Measurements from ENCODE around the gene CLDN22. TPM values are rescaled to one million over a fixed set of nuclear protein-coding genes. Genes with fewer than 3 reads are reported as not detected.
"Not testable (repeated sequence)": the region's sequence is repeated elsewhere in the genome, so short reads cannot be mapped to it uniquely, and the experiment has no call there.

The CLDN22 gene
- total RNA-seq, 1 donor from 2014 or later, result not detected

DNA sequence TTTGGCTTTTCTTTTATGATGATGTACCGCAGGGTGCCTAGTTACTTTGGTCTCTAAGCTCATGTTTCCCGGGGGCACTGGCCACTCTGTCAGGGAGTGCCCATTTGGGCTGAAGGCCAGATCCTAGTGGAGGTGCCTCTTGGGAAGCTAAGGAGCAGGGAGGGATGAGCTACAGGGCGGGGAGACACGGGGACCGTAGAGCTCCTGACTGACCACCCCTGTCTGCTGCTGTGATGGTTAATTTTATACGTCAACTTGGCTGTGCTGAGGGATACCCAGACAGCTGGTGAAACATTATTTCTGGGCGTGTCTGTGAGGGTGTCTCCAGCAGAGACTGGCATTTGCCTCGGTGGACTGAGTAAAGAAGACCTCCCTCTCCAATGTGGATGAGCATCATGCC, 27.1 kb upstream of the CLDN22 start:
- no peak for DNase-seq

DNA sequence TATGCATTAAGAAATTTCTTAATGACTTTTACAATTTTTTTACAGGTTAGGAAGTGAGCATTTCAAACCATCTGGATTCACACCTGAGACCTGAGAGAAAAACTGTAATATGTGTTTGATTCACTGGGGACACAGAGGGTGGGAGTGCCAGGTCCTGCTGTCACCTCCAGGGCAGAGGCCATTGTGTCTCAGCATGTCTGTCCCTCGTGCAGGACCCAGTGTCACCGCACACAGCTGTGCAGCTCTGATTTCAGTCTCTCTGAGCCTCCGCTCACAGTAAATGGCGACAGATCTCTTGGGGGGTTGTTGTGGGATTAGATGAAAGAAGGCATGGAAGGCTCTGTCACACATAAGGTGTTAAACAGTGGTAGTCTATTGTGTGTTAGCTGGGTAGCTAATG, 25.2 kb upstream of the CLDN22 start:
- no peak for DNase-seq

DNA sequence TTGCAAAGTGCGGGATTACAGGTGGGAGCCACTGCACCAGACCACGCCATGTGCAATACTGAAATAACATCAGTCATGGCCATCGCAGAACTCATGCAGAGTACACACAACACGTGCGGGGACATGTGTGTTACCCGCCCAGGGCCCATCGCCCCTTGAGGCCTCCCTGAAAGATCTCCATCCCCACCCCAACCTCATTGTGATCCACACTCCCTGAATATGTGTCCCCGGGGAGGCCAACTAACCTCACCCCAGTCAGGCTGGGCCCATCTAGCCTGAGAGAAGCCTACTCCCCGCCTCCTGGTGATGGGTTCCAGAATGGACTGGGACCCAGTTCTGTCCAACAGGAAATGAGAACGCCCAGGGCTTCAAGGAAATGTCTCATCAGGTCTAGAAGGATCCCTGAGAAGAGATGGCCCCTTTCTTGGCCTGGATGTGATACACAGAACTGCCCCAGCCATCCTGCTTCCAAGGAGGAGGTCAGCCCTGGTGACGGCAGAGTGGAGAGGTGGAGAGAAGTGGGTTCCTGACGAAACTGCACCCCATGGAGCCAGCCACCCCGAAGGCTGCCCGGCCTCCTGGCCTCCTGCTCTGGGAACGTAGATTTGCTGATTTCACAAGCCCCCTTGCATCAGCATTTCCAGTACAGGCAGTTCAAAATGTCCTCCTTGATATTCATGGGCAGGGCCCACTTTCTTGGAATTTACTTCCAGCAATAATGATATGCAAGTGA, 24.6 kb upstream of the CLDN22 start:
- DNase-seq, result no peak

DNA sequence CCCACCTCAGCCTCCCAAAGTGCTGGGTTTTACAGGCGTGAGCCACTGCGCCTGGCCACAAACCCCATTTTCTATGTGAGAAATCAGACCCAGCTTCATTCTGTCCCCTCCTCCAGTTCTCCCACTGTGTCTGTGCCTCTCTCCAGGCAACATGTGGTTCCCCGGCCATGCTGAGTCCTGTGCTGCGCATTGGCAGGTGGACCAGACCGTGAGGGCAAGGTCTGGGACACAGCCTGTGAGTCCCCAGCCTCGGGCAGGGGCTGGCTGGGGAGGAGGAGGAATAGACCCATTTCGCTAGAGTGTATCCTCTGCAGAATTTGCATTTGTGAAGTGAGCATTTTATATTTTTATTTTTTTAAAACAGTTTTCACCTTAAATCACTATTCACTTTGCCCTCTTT, 23.7 kb upstream of the CLDN22 start:
- no peak for DNase-seq

DNA sequence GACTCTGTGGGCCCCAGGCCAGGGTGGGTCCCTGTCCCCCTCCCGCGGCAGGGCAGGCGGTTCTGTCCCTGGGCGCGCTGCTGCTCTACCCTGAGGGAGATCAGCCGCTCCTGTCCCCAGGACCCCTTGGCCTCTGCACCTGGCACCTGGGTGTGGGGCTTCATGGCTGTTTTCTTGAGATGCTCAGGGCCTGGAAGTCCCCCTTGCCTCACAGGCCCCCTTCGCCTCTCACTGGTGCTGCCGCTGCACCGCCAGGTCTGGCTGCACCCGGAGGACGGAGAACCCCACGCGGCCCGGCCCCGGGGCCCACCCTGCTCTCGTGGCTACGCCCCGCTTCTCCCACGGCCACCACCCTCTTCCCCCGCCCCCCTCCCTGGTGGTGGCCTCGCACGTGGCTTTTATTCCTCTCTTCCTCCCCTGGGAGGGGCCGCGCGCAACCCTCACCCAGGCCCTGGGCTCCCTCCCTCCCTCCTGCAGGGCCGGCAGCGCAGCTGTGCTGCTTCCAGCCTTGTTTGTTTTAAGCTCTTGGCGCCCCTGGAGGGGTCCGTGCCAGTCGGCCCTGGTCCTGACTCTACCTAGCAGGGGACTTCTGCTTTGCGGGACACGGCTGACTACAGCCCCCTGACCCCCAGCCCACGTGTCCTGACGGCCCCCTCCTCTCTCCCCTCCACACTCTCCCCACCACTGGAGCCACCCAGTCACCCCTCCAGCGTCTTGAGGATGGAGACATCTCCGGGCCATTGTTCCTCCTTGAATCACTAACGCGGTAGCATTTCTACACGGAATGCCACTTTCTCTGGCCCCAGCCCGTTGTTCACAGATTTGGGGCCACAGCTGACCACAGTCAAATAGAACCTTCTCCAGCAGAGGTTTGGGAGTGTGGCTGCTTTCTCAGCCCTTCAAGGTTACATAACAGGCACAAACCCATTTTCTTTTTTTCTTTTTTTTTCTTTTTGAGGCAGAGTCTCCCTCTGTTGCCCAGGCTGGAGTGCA, 22.8 kb upstream of the CLDN22 start:
- DNase-seq, result no peak

DNA sequence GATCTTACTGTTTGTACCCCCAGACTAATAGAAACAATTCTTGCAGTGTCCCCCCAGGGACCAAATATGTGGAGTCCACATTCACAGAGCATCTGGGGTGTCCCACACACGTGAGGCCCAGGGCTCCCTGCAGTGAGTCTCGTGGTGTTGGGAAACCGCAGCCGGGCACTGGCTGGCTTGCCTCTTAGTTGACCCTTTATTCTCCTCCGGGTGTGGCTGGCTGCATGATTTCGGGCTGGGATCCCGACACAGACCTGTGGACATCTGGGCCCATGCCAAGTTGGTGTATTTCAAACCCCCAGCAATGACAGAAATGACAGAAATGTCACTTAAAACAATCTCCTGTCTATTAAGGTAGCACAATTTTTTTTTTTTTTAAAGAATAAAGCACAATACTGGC, 17.8 kb upstream of the CLDN22 start:
- no peak for DNase-seq

DNA sequence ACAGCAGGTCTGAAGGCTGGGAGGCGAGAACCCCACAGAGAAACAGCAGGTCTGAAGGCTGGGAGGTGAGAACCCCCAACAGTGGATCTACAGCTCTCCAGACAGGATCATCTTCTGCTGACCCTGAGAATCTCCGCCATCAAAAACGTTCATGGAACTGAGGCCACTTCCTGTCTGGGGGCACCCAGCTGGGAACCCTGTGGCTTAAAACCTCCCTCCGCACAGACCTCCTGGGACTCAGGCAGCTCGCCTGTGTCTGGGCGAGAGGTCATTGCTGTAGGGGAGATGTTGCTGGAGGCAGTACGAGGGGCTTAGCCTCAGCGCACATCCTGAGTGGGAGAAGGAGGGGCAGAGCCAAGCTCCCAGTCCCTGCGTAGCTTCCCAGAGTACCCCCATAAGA, 17.3 kb upstream of the CLDN22 start:
- no peak for DNase-seq

DNA sequence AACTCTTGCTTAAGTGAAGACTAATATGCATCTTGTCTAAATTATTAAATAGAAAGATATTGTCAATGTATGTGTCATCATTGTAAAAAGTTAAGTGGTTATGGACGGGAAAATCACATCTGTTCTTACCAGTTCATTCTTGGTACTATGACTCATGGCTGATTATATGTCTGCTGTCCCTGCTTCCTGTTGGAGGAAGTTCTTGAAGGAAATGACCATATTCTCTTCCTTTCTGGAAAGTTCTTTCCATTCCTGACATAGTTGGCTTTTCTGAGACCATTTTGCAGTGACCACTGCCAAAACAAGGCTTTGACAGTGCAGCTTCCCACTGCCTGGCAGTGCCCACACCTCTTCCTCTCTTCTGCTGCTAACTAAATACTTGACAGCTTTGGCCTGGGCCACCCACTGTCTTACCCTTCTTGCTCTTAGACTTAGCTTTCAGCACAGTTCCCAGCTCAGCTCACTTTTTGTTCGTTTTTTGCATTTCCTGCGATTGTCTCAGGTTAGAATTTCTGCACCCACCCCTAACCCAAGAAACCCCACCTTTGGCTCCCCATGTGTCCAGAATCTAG, 15.4 kb upstream of the CLDN22 start:
- DNase-seq, result no peak

DNA sequence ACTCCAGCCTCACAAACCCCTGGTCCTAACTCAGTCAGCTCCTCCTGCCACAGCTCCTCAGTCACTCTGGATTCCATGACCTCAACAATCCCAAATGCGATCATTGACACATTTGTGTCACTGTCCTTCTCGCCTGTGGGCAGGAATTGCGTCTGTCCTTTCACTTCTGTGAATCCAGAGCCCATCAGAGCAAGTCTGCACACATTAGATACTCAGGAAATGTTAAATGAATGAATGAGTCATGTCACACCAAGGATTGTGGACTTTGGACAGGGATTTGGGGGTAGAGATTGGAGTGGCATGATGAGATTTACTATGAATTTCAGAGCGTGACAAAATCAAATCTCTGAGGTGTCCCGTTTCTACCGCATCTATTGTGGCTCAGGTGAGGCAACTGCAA, 13.9 kb upstream of the CLDN22 start:
- no peak for DNase-seq

DNA sequence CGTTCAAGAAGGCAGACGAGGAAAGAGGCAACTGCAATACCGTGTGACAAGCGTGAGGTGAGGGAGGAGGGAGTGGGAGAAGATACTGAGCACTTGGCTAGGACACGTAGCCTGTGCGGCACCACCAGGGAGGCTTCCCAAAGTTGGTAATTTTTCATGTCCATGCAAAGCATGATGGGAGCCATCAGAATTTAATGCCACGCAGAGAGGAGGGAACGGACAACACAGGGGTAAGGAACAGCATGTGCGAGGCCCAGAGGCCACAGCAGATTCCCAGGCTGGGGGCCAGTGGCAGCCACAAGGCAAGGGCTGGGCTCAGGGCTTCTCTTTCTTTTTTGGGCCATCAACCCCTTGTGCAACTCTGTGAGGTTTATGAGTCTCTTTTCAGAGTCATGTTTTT, 13.1 kb upstream of the CLDN22 start:
- DNase-seq, result no peak

DNA sequence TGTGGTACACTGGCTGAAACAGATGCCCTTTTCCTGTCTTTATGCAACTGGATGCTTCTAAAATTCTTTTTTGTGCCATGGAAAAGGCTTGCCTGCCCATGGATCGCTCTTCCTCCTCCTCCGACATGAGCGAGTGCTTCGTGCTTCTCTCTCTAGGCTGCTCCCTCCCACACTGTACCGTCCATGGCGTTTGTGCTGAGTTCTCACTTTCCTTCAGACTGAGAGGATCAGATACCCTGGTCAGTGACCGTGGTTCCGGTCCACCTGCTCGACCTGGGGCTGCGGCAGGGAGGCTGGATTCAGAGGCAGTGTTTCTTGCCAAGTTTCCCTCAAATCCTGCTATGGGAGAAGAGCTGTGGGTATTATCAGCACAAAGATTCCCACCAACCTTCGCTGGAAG, 12.4 kb upstream of the CLDN22 start:
- DNase-seq, result no peak

DNA sequence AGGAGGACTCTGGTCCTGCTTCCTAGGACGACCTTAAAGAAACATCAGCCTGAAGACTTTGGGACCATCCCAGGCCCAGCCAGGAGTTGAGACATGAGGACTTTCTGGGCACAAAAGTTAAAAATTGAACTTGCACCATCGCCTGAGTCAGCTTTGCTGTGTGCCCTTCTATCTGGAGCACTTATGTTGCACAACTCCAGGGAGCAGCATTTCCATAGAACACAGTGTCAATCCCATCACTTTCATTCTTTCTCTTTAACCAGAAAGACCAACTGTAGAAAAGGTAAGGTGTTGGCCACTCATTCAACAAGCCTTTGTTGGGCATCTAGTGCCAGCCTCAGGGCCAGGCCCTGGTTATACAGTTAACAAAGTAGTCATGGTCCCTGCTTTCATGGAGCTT, 10.8 kb upstream of the CLDN22 start:
- no peak for DNase-seq

DNA sequence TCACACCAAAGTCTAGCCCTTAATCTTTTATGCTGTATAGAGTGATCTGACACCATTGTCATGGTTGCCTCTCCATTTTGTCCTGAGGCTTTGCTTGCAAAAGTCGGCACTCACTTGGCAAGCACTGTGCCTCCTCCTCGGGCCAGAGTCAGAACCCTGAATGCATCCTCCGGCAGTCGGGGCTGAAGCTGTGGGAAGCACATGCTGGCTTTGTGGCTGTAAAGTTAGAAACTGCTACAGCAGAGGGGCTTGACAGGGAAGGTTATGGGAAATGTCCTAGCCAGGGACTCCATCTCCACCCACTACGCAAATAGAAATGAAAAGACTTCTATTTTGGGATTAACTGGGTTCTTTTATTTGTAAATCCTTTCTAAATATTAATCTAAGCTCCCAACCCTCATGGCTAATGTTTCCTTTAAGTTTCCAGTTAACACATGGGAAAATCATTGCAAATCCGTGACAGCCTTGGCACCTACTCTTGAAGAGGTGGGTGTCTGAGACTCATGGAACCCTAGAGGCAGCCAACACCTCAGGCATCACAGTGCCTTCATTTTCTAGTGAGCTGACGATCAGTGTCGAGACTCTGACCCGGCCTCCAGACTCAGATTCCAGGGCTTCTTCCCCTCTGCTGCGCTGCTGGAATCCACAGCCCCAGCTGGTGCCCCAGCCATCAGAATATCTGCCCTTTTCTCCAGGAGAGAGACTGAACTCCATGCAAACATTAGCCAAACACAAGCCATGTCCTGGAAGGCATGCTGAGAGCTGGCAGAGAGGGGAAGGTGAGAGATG, 10.1 kb upstream of the CLDN22 start:
- no peak for DNase-seq

DNA sequence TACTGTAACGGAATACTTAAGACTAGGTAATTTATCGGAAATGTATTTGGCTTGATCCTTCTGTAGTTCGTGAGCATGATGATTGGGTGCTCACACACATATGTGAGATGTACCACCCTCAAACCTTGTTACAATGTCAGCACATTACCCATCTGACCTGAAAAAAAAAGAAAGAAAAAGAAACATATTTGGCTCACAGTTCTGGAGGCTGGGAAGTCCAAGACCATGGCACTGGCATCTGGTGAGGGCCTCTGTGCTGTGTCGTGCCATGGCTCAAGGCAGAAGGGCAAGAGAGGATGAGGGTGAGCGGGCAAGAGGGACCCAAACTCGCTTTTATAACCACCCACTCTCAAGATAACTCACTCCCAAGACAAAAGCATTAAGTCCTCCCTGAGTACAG, 9.2 kb upstream of the CLDN22 start:
- no peak for DNase-seq

DNA sequence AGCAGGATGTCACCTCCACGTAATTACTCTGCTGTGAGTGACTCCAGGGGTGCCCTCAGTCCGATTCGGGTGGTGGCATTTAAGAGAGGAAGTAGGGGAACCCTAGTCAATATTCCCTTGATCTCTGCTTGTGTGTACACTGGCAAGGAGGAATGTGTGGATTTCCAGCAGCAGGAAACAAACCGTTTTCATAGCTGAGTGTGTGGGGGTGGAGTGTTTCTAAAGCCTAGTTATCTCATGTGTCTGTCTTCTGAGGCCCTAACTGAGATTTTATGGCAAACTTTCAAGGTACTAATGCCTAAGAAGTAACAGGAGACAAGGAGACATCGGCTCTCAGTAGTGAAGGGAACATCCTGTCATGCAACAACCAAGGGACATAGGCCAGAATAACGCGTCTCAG, 8.8 kb upstream of the CLDN22 start:
- DNase-seq, result no peak

DNA sequence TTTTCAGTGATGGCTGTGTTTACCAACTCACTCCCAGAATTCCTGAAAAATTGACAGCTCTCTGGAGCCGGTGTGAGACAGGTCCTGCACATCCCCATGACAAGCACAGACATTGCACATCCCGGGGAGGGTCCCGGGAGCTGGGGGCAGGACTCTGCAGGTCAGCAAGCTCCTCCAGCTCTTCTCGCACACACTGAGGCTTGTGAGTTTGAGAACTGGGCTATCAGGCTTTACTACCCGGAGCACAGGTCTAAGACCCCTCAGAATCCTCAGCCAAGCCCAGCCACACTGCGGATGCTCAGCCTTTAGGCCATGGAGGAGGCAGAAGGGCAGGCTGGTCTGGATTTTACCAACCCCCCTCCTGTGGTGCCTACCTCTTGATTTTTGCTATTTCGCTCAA, 7.8 kb upstream of the CLDN22 start:
- DNase-seq, result no peak

DNA sequence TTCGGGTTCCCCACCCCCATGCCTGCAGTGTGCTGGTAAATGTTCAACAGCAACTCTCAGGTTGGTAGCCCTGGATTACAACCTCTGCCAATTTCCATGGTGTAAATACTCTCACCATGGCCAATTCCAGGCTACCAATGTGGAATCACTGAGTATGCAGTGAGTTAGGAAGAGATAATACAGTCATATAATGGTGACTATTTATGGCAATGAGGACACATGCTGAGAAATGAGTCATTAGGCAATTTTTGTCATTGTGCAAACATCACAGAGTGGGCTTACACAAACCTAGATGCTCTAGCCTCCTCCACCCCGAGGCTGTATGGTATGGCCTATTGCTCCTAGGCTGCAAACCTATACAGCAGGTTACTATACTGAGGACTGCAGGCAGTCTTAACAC, 6.8 kb upstream of the CLDN22 start:
- DNase-seq, result no peak

DNA sequence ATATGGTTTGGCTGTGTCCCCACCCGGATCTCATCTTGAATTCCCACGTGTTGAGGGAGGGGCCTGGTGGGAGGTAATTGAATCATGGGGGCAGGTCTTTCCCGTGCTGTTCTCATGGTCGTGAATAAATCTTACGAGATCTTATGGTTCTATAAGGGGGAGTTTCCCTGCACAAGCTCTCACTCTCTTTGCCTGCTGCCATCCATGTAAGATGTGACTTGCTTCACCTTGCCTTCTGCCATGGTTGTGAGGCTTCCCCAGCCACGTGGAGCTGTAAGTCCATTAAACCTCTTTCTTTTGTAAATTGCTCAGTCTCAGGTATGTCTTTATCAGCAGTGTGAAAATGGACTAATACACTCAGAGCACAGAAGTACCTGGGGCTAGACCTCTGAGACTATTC, 6.3 kb upstream of the CLDN22 start:
- not testable (repeated sequence) for DNase-seq

DNA sequence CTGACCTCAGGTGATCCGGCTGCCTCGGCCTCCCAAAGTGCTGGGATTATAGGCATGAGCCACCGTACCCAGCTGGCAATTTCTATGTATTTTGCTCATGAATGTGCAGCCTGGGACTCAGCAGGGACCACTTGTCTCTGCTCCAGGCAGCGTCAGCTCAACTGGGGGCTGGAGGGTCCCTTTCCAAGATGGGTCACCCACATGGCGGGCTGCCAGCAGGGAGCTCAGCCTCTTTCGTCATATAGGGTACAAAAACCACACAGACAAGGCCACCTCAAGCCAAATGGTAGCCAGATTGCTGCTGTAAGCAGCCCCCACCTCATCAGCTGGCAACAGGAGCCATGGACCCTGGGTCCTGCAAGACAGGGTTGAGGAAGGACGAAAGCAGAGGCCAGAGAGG, 4.5 kb upstream of the CLDN22 start:
- no peak for DNase-seq

DNA sequence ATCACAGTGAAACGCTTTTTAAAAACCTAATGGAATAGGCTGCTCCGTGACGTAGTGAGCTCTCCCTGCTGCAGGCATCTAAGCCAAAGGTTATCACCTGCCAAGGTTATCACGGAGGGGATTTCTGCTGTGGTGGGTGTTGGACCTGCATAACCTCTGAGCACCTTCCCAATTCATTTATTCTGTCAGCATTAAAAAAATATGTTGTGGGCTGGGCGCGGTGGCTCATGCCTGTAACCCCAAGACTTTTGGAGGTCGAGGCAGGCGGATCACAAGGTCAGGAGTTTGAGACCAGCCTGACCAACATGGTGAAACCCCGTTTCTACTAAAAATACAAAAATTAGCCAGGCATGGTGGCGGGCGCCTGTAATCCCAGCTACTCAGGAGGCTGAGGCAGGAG, 4.0 kb upstream of the CLDN22 start:
- not testable (repeated sequence) for DNase-seq

DNA sequence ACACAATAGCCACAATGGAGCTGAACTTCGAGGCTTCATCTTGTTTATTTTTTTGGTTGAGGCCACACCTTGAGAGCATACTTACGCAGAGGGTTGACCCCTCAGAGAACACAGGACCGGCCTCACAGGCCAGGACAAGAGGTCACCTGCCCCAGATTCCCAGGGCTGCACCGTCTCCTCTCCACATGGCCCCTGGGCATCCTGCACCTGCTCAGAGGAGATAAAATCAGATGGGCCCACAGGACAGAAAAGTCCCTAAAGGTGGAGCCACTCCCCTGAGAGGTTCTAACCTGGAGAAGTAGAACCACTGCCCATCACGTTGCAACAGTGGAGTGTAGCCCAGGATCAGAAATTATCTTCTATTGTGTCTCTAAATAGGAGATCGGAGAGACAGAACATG, 3.2 kb upstream of the CLDN22 start:
- DNase-seq, result no peak

DNA sequence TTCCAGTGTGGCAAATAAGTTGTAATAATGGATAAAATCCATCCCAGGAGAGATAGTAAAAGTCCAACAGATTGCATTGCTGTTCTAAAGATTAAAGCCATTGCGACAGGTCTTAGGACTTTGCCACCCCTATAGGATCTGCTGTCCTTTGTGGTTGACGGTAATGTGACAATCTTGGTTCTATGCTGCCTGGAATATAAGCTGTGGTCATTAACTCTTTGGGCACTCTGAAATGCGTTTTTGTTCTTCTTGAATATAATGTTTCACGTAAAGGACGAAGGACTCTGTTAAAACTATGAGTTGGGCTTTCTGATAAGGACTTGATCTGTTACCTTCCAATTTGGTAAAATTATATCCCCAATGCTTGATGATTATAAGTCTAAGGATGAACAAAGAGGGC, 2.2 kb upstream of the CLDN22 start, which contains the start of gene CLDN24:
Gene CLDN24, minus strand, starts transcription at position 101 of the 400 bp plus-strand sequence. Its CDS starts 0 bp downstream, at position 101.
- no peak for DNase-seq

Measured in occipital lobe (tissue), 2 donors.